SK-N-MC (cell line): Measurements from ENCODE around the gene SEL1L3.

Source experiments
- EZH2 ChIP-seq: fragments of 200-600 bp; sonication (generic); IDR thresholded peaks from one replicate; pipeline ENCODE4 v1.6.1; 2017; ENCODE audit warnings: antibody characterized with exemption
- FOXP2 ChIP-seq: optimal IDR thresholded peaks from 2 replicates; pipeline ENCODE3; 2011; ENCODE audit warnings: mild to moderate bottlenecking, moderate library complexity; ENCODE audit not compliant: insufficient read depth; ENCODE audit errors: extremely low read length, control extremely low read depth
- POLR2AphosphoS5 ChIP-seq: IDR thresholded peaks from 2 replicates; pipeline ENCODE4 v1.6.1; 2012; ENCODE audit warnings: mild to moderate bottlenecking, low read depth, low read length, borderline replicate concordance

- TF ChIP-seq FOXP2 = no peak
- no peak for TF ChIP-seq POLR2AphosphoS5
- no peak for TF ChIP-seq EZH2
Observed at GRCh38 chr4:25783943-25784342, 78.8 kb downstream of the SEL1L3 start.
